ENCODE data around the gene SH3GLB2. TPM values are rescaled to one million over a fixed set of nuclear protein-coding genes. Genes with fewer than 3 reads are reported as not detected.

SH3GLB2 gene
- total and polyA plus RNA-seq, 2 donors from 2014 or later, result 118 to 128 TPM

- Histone ChIP-seq H3K4me3 (ENCODE audit: low read length in 3 of 3) (no peak overlapping the region), H3K9ac (ENCODE audit: low read length in 3 of 3) (no peak overlapping the region), H3K36me3 (ENCODE audit: control insufficient read depth in 2 of 3, insufficient read depth in 3 of 3, low read length in 3 of 3) (peaks cover 0 to 28% (median 8%) of the 10 kb centered on the region in 3 donors), H3K27me3 (ENCODE audit: control insufficient read depth, insufficient read depth, low read length) (no peaks in the 10 kb centered on the region), H3K4me1 (ENCODE audit: control insufficient read depth in 2 of 3, insufficient read depth in 2 of 3, low read depth in 1 of 3, low read length in 3 of 3) (no peaks in the 10 kb centered on the region), H3K9me3 (ENCODE audit: control insufficient read depth in 2 of 3, insufficient read depth in 1 of 3, low read length in 3 of 3) (no peaks in the 10 kb centered on the region), H3K27ac (ENCODE audit: low read depth in 2 of 2, low read length in 2 of 2) (no peak overlapping the region)
- FAIRE-seq, result no peak
- DNase-seq, result peak in 1 of 5 donors; percentile 73
- TF ChIP-seq, protein P1, sequence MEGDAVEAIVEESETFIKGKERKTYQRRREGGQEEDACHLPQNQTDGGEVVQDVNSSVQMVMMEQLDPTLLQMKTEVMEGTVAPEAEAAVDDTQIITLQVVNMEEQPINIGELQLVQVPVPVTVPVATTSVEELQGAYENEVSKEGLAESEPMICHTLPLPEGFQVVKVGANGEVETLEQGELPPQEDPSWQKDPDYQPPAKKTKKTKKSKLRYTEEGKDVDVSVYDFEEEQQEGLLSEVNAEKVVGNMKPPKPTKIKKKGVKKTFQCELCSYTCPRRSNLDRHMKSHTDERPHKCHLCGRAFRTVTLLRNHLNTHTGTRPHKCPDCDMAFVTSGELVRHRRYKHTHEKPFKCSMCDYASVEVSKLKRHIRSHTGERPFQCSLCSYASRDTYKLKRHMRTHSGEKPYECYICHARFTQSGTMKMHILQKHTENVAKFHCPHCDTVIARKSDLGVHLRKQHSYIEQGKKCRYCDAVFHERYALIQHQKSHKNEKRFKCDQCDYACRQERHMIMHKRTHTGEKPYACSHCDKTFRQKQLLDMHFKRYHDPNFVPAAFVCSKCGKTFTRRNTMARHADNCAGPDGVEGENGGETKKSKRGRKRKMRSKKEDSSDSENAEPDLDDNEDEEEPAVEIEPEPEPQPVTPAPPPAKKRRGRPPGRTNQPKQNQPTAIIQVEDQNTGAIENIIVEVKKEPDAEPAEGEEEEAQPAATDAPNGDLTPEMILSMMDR (IDR thresholded peaks at IDR 0.05; ENCODE audit: borderline replicate concordance, extremely low read depth, insufficient read depth), result no peak
- intact Hi-C loops (cut with DNase I), result no loop called here
Measured at GRCh38 chr9:129008469-129008965, 19.6 kb downstream of the SH3GLB2 start.

DNA sequence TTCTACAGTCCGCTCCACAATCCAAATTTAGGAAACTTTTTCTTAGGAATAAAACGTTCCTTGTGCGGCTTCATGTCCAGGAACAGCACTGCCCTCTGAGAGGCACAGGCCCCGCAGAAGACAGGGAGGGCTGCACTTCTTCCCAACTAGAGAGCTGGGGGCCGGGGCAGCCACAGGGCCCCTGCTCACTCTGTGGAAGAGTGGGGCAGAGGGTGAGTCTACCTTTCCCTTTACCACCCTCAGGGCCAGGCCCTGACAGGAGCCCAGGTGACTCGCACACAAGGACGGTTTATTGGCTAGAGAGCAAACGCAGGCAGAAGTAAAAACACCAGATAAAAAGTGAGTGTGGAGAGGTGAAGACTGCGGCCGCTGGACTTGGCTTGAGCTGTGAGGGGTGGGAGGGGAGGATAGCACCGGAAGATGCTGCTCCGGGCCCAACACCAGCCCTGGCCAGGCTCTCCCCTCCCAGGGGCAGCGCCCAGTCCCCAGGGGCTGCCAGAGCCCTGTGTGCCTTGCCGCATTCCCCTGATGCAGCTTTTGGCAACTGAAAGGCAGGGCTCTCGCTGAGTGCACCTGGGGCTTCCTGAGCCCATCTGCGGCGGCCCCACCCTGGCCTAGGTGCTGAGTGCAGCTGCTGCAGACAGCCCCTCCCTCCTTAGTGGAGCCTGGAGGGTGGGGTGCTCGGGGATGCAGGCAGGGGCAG, 20.2 kb downstream of the SH3GLB2 start:
- Histone ChIP-seq H3K4me3 (ENCODE audit: low read length in 3 of 3) (no peak overlapping the region), H3K27me3 (ENCODE audit: control insufficient read depth, insufficient read depth, low read length) (no peaks in the 10 kb centered on the region), H3K9ac (ENCODE audit: low read length in 3 of 3) (no peak overlapping the region), H3K27ac (ENCODE audit: low read depth in 2 of 2, low read length in 2 of 2) (no peak overlapping the region), H3K4me1 (ENCODE audit: control insufficient read depth in 2 of 3, insufficient read depth in 2 of 3, low read depth in 1 of 3, low read length in 3 of 3) (no peaks in the 10 kb centered on the region), H3K36me3 (ENCODE audit: control insufficient read depth in 2 of 3, insufficient read depth in 3 of 3, low read length in 3 of 3) (peaks cover 3 to 29% (median 8%) of the 10 kb centered on the region in 3 donors), H3K9me3 (ENCODE audit: control insufficient read depth in 2 of 3, insufficient read depth in 1 of 3, low read length in 3 of 3) (no peaks in the 10 kb centered on the region)
- FAIRE-seq (no peak), DNase-seq (peak in 1 of 5 donors; percentile 61)
- TF ChIP-seq, protein P1 (IDR thresholded peaks at IDR 0.05; ENCODE audit: borderline replicate concordance, extremely low read depth, insufficient read depth), result no peak
- intact Hi-C loops (cut with DNase I), result no loop called here

DNA sequence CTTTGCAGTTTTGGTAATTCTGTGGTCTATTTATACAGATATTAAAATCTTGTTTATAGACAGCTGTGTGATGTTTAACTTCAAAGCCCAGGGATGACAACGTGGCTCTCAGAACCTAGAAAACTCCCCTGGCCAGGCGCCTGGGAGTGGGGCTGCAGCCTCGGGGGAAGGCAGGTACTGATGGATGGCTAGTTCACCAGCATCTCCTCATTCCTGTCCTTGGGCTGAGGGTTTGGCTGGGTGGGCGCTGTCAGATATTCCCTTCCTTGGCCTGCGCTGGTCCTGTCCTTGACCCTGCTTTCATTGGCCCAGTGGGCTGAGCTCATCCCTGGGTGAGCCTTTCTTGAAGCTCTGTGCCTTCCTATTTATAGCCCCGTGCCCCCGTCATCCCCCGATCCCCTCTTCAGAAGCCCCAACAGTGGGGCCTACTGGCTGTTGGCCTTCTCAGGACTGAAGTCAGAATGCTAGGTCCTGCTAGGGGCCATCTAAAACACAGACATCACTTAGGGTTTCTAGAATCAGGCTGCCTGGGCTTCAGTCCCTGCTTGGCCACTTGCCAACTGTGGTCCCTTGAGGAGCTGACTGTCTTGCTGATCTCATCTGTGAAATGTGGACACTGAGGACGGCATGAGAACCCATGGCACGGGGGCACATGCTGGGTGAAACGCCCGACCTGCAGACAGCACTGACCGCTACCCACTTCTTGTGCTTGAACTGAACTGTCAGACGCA, 20.9 kb downstream of the SH3GLB2 start:
- intact Hi-C loops (cut with DNase I), result no loop called here
- H3K4me1 ChIP-seq (ENCODE audit: control insufficient read depth in 2 of 3, insufficient read depth in 2 of 3, low read depth in 1 of 3, low read length in 3 of 3), result no peaks in the 10 kb centered on the region
- peaks cover 3 to 29% (median 10%) of the 10 kb centered on the region in 3 donors for H3K36me3 ChIP-seq (ENCODE audit: control insufficient read depth in 2 of 3, insufficient read depth in 3 of 3, low read length in 3 of 3)
- FAIRE-seq, result no peak
- TF ChIP-seq, protein P1 (IDR thresholded peaks at IDR 0.05; ENCODE audit: borderline replicate concordance, extremely low read depth, insufficient read depth), result no peak
- peak in 1 of 5 donors; percentile 71 for DNase-seq
- H3K4me3 ChIP-seq (ENCODE audit: low read length in 3 of 3), result no peak overlapping the region
- H3K9me3 ChIP-seq (ENCODE audit: control insufficient read depth in 2 of 3, insufficient read depth in 1 of 3, low read length in 3 of 3), result no peaks in the 10 kb centered on the region
- no peak overlapping the region for H3K27ac ChIP-seq (ENCODE audit: low read depth in 2 of 2, low read length in 2 of 2)
- no peak overlapping the region for H3K9ac ChIP-seq (ENCODE audit: low read length in 3 of 3)
- H3K27me3 ChIP-seq (ENCODE audit: control insufficient read depth, insufficient read depth, low read length), result no peaks in the 10 kb centered on the region

Measured in kidney (tissue), 14 donors.